Keratinocyte (primary cell): ENCODE results near the gene TOMT.

Source experiments
- CTCF ChIP-seq, 3 experiments: IDR thresholded peaks in 1 of 3; conservative IDR thresholded peaks in 1 of 3; optimal IDR thresholded peaks in 1 of 3; 2 replicates in 2 of 3; 3 replicates in 1 of 3; pipeline versions ENCODE3 to v1.5.1; 2011; ENCODE audit warnings: low read length in 3 of 3, mild to moderate bottlenecking in 3 of 3, moderate library complexity in 2 of 3, control low read depth in 1 of 3, inconsistent platforms in 1 of 3; ENCODE audit not compliant: insufficient read depth in 2 of 3; ENCODE audit errors: extremely low read depth in 1 of 3
- EZH2 ChIP-seq: IDR thresholded peaks from one replicate; pipeline ENCODE4 v1.6.1; 2012; ENCODE audit warnings: inconsistent platforms, mild to moderate bottlenecking, low read length, moderate library complexity

- TF ChIP-seq CTCF (optimal IDR thresholded peaks at IDR 0.05 in 1 of 3, IDR thresholded peaks at IDR 0.05 in 1 of 3, conservative IDR thresholded peaks at IDR 0.05 in 1 of 3; ENCODE audit: extremely low read depth in 1 of 3, insufficient read depth in 2 of 3, low read length in 3 of 3): no peak
- no peak for TF ChIP-seq EZH2
Observed at GRCh38 chr11:72120930-72121329, 15.2 kb downstream of the TOMT start.
